HepG2 (cell line): ENCODE measurements around the gene EEFSEC. TPM values are rescaled to one million over a fixed set of nuclear protein-coding genes. Genes with fewer than 3 reads are reported as not detected.

Experiments
- AHDC1 ChIP-seq: sonication (generic); formaldehyde crosslinking; IDR thresholded peaks from 2 replicates; pipeline ENCODE4 v1.5.1; 2020; ENCODE audit warnings: mild to moderate bottlenecking, missing genetic modification reagents, borderline replicate concordance
- AKAP8 ChIP-seq: sonication (generic); formaldehyde crosslinking; IDR thresholded peaks from 2 replicates; pipeline ENCODE4 v1.5.1; 2020; ENCODE audit warnings: mild to moderate bottlenecking, missing genetic modification reagents
- ATF1 ChIP-seq: IDR thresholded peaks from 2 replicates; pipeline ENCODE4 v1.6.1; 2016; ENCODE audit warnings: mild to moderate bottlenecking, control low read depth
- ATF6 ChIP-seq: sonication (generic); formaldehyde crosslinking; conservative IDR thresholded peaks from 2 replicates; pipeline ENCODE4 v1.4.0; 2020; ENCODE audit warnings: missing genetic modification reagents
- ATF7-NPFF ChIP-seq: sonication (generic); formaldehyde crosslinking; IDR thresholded peaks from 2 replicates; pipeline ENCODE4 v1.8.1; 2023; ENCODE audit warnings: mild to moderate bottlenecking, low read depth, missing genetic modification reagents, moderate library complexity
- MTF1 ChIP-seq: sonication (generic); formaldehyde crosslinking; IDR thresholded peaks from 2 replicates; pipeline ENCODE4 v1.5.0; 2020; ENCODE audit warnings: missing genetic modification reagents
- NFYB ChIP-seq: sonication (generic); formaldehyde crosslinking; IDR thresholded peaks from 2 replicates; pipeline ENCODE4 v1.4.0; 2020; ENCODE audit warnings: missing genetic modification reagents
- RNF219 ChIP-seq: sonication (generic); formaldehyde crosslinking; IDR thresholded peaks from 2 replicates; pipeline ENCODE4 v1.5.0; 2020; ENCODE audit warnings: mild to moderate bottlenecking, missing genetic modification reagents
- SNAPC5 ChIP-seq: sonication (generic); formaldehyde crosslinking; IDR thresholded peaks from 2 replicates; pipeline ENCODE4 v1.8.1; 2023; ENCODE audit warnings: mild to moderate bottlenecking, missing genetic modification reagents, borderline replicate concordance
- SPEN ChIP-seq: sonication (generic); formaldehyde crosslinking; IDR thresholded peaks from 2 replicates; pipeline ENCODE4 v1.5.1; 2020; ENCODE audit warnings: low read depth, mild to moderate bottlenecking, missing genetic modification reagents
- TMF1 ChIP-seq: sonication (generic); formaldehyde crosslinking; IDR thresholded peaks from 2 replicates; pipeline ENCODE4 v1.8.1; 2022; ENCODE audit warnings: low read depth, missing genetic modification reagents
- ZNF572 ChIP-seq: sonication (generic); formaldehyde crosslinking; IDR thresholded peaks from 2 replicates; pipeline ENCODE4 v1.5.1; 2020; ENCODE audit warnings: mild to moderate bottlenecking, missing genetic modification reagents
- ZNF574 ChIP-seq: sonication (generic); formaldehyde crosslinking; IDR thresholded peaks from 2 replicates; pipeline ENCODE4 v1.4.0; 2020; ENCODE audit warnings: missing genetic modification reagents
- ZNF703 ChIP-seq: sonication (generic); formaldehyde crosslinking; IDR thresholded peaks from 2 replicates; pipeline ENCODE4 v1.5.1; 2020; ENCODE audit warnings: missing genetic modification reagents, mild to moderate bottlenecking, moderate library complexity, borderline replicate concordance
- ZNF83 ChIP-seq: sonication (generic); formaldehyde crosslinking; IDR thresholded peaks from 2 replicates; pipeline ENCODE4 v1.4.0; 2020; ENCODE audit warnings: missing genetic modification reagents, mild to moderate bottlenecking, borderline replicate concordance
- polyA plus RNA-seq, 8 experiments: library from polyadenylated mRNA; depleted of rRNA in 3 of 8; stranded (reverse) in 7 of 8; unstranded in 1 of 8; fragments of >200 nt; fragmentation: Illumina TruSeq in 4 of 8; extraction: Trizol in 4 of 8; gene quantifications; 2 replicates each; pipeline versions ENCODE4 v1.2.1 to v1.2.3, GENCODE V29; 2011 to 2016; ENCODE audit warnings: low read depth in 4 of 8, missing spikeins in 1 of 8, mixed read lengths in 1 of 8; ENCODE audit not compliant: insufficient read depth in 1 of 8
- total RNA-seq, 5 experiments: library from RNA; depleted of rRNA; stranded (reverse); fragments of >200 nt; fragmentation: Illumina TruSeq; extraction: Trizol; gene quantifications; 2 replicates each; pipeline ENCODE4 v1.2.3, GENCODE V29; 2016; ENCODE audit warnings: low read depth in 1 of 5

EEFSEC gene
- total and polyA plus RNA-seq, 2 of the 13 experiments (the other 11 are each of a cell fraction or from before 2014, with no cell fraction given), result 6.4 to 24.2 TPM

GRCh38 chr3:128153156-128154041 is at the start of gene EEFSEC (continued):
- TF ChIP-seq ATF6 (CRISPR knock-in tag) (no peak), ZNF703 (CRISPR knock-in tag) (no peak; the same call in 1 of the 2 replicates), SPEN (peak; percentile 91), ZNF83 (CRISPR knock-in tag) (peak; percentile 68; the same call in 1 of the 2 replicates), RNF219 (0 out of 2 replicates have a peak, but pooled peaks have one; percentile 69), ZNF574 (peak; percentile 94), AHDC1 (no peak), ATF7-NPFF (CRISPR knock-in tag) (no peak), ATF1 (CRISPR knock-in tag) (no peak), AKAP8 (CRISPR knock-in tag) (no peak), NFYB (CRISPR knock-in tag) (peak; percentile 70), TMF1 (CRISPR knock-in tag) (peak; percentile 77; the same call in 1 of the 2 replicates), MTF1 (CRISPR knock-in tag) (no peak), ZNF572 (peak; percentile 85; the same call in 1 of the 2 replicates), SNAPC5 (CRISPR knock-in tag) (no peak)
